Stimulated activated naive B cell treated with anti-CD40 and anti-IgM and Interleukin-4, amounts not matched to agents 10 μg/mL and 1 μg/mL and 100 μg/mL, for 72 hours (primary cell): Measurements from ENCODE around the gene GAB1.

Experiments
- ATAC-seq, 2 donors: fragments of 150-1000 bp; cut with Tn5 transposase; replicated peaks; 2 replicates each; pipeline ENCODE4 v1.10.0; 2021; ENCODE audit warnings: moderate library complexity in 1 of 2
- DNase-seq: peaks from one replicate; pipeline ENCODE4 v3.0.0; 2021
- H3K27ac Mint-ChIP-seq: one replicate; pipeline ENCODE4 v1.8.0; 2022; ENCODE audit warnings: mild to moderate bottlenecking, mixed read lengths
- H3K27me3 Mint-ChIP-seq, 2 donors: one replicate each; pipeline ENCODE4 v1.8.0; 2022; ENCODE audit warnings: mixed read lengths in 2 of 2
- H3K36me3 Mint-ChIP-seq, 2 donors: one replicate each; pipeline ENCODE4 v1.8.0; 2022; ENCODE audit warnings: mixed read lengths in 2 of 2, mild to moderate bottlenecking in 1 of 2
- H3K4me1 Mint-ChIP-seq, 2 donors: one replicate each; pipeline ENCODE4 v1.8.0; 2022; ENCODE audit warnings: mixed read lengths in 2 of 2, mild to moderate bottlenecking in 1 of 2
- H3K4me3 Mint-ChIP-seq, 2 donors: one replicate each; pipeline ENCODE4 v1.8.0; 2022; ENCODE audit warnings: mild to moderate bottlenecking in 2 of 2, mixed read lengths in 2 of 2, moderate library complexity in 1 of 2
- H3K9me3 Mint-ChIP-seq, 2 donors: one replicate each; pipeline ENCODE4 v1.8.0; 2022; ENCODE audit warnings: mixed read lengths in 2 of 2, mild to moderate bottlenecking in 1 of 2

GAB1 gene

DNA sequence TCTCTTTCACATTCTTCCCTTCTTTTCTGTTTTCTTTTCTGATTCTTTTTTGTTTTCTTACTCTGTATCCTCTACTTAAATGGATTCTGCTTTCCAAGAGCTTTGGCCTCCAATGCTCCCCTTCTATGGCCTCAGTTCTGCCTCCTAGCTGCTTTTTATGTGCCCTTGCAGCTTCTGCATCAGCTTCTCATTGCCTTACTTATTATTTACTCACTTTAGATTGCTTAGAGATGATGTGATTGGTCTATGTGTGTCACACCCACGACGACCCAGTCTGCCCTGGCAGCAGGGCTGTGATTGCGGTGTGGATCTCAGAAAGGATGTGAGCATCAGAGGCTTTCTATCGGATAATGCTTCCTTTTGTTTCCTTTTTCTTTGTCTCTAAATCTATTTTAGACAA, 105.0 kb downstream of the GAB1 start:
- Mint-ChIP-seq H3K4me1 (peaks cover 5 to 6% of the 10 kb centered on the region in 2 donors), H3K27ac (no peak overlapping the region), H3K36me3 (peaks cover 29 to 38% of the 10 kb centered on the region in 2 donors), H3K4me3 (no peak overlapping the region), H3K27me3 (no peaks in the 10 kb centered on the region), H3K9me3 (peaks cover 0 to 4% of the 10 kb centered on the region in 2 donors)
- ATAC-seq (no peak), DNase-seq (no peak)

DNA sequence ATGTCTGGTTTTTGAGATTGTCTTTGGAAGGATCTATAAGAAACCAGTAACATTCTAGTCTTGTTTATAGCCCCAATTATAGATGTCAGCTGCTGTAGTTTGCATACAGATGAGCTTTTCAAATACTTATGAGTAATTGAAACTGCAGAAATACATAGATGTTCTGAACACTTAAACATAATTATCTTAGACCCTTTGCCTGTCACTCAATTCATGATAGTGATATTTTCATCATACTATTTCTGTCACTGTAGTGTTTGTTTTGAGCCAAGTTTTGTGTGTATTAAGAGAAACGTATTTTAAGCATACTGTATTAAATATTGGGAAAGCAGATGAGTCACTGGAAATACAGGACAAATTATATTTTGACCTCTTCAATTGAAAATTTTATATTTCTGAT, 107.1 kb downstream of the GAB1 start:
- ATAC-seq: no peak
- no peak for DNase-seq
- no peaks in the 10 kb centered on the region for H3K27me3 Mint-ChIP-seq

DNA sequence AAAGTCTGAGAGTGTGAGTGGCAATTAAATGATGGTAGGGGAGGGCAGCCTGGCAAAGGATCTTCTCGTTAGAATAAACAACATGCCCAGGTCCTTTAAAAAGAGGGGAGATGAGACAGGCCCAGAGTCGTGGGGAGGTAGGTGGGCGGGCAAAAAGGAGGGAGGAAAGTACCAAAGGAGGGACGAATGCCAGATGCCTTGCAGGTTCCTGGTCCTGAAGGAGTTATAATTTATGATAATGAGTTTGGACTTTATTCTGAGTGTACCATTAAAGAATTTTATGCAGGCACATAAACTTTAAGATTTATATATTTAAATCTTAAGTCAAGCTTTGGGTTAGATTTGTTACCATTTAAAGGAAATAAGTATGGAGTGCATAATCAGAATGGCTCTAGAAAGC, 114.5 kb downstream of the GAB1 start:
- Mint-ChIP-seq H3K9me3 (no peaks in the 10 kb centered on the region), H3K36me3 (peaks cover 30 to 33% of the 10 kb centered on the region in 2 donors), H3K27ac (no peak overlapping the region), H3K4me3 (no peak overlapping the region), H3K27me3 (no peaks in the 10 kb centered on the region), H3K4me1 (no peaks in the 10 kb centered on the region)
- DNase-seq (no peak), ATAC-seq (no peak)

More for the DNA sequence above, 107.1 kb downstream of the GAB1 start:
- peaks cover 18 to 24% of the 10 kb centered on the region in 2 donors for H3K36me3 Mint-ChIP-seq
- H3K4me3 Mint-ChIP-seq: no peak overlapping the region
- peaks cover 4 to 6% of the 10 kb centered on the region in 2 donors for H3K4me1 Mint-ChIP-seq
- no peak overlapping the region for H3K27ac Mint-ChIP-seq
- H3K9me3 Mint-ChIP-seq: peaks cover 0 to 4% of the 10 kb centered on the region in 2 donors

DNA sequence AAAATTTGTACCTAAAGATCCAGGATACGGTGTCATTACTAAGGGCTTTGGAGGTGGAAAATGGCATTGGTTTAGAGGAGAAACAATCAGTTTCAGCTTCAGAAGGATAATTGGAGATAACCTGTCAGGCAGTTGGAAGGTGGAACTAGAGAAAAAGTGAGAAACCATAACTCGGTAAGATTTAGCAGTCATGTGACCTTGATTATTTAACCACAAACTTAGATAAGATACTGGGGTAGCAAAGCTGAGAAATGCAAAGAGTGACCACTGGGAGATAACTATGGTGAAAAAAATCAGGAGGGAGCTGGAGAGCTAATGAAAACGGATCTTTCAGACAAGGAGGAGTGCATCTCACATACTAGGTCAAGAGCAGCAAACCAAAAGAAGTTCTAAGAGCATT, 118.5 kb downstream of the GAB1 start:
- Mint-ChIP-seq H3K27ac (peak overlapping the region; percentile 25), H3K27me3 (no peaks in the 10 kb centered on the region), H3K4me1 (no peaks in the 10 kb centered on the region), H3K4me3 (no peak overlapping the region), H3K36me3 (peaks cover 28 to 34% of the 10 kb centered on the region in 2 donors), H3K9me3 (no peaks in the 10 kb centered on the region)
- ATAC-seq (no peak), DNase-seq (no peak)

DNA sequence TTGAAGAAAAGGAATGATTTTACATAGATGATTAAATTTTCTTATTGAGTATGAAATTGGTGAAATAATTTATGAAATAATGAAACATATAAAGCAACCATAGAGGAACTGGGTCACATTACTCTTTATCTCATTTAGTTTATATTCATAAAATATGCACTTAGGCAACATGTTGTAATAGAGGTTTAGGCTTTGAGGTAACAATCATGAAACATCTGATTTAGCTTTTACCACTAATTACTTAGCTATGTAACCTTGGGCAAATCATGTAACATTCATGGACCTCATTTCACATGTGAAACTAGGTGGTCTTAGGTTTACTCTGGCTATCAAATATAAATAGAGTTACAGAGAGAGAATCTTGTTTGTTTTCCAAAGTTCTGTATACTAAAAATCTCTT, 122.3 kb downstream of the GAB1 start:
- Mint-ChIP-seq H3K27ac (no peak overlapping the region), H3K36me3 (peaks cover 19 to 30% of the 10 kb centered on the region in 2 donors), H3K27me3 (no peaks in the 10 kb centered on the region), H3K4me3 (no peak overlapping the region), H3K9me3 (no peaks in the 10 kb centered on the region), H3K4me1 (no peaks in the 10 kb centered on the region)
- DNase-seq (no peak), ATAC-seq (no peak)

DNA sequence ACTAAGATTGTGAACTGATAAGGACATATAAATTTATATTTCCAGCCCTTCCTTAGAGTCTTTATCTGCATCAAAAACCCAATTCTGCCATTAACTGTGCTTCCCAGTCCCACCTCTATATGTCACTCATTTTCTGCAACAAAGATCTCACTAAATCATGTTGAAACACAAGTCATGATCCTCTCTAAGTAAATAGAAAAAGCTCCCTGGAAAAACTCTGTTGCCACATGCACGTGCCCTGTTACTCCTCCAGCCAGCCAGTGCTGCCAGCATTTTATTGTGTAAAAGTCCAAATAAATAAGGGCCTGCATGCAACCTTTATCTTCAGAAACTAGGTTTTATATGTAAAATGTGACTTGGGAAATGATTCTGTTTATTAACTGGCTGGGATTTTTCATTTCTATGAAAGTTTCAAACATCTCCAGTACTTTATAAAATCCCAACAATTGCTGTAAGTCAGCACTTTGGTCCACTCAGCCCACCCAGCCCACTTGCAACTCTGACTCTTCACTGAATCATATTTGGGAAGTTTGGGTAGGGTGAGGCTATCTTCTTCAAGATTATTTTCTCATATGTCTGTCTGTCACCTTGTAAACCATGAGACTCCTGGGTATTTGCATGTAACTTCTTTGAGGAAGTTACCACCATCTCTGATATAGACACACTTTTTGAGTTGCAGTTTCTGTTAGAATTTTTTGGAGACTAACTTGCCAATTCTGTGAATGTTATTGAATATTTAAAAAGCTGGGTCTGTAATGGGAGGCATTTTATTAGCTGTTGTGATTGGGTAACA, 136.9 kb downstream of the GAB1 start:
- no peaks in the 10 kb centered on the region for H3K9me3 Mint-ChIP-seq
- peaks cover 12 to 22% of the 10 kb centered on the region in 2 donors for H3K4me1 Mint-ChIP-seq
- H3K27ac Mint-ChIP-seq: peak overlapping the region; percentile 7
- no peaks in the 10 kb centered on the region for H3K27me3 Mint-ChIP-seq
- DNase-seq: no peak
- H3K4me3 Mint-ChIP-seq: no peak overlapping the region
- ATAC-seq: peak; percentile 43 to 49
- H3K36me3 Mint-ChIP-seq: peaks cover 8 to 18% of the 10 kb centered on the region in 2 donors

DNA sequence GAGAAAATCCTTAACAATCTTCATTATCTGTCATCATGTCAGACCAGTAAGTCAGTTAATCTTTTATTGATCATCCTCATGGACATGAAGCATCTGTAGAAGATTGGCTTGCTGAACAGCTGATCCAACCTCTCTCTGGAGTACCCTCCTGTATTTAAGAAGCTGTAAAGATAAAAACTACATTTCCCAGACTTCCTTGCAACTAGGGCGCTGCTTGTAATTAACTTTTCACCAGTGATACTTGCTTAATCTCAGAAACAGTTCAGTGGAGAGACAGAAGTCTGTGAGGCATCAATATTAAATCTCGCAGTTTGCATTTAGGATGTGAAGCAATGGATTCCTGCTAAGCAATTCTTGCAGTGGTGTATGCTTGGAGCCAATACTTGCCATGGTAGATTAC, 140.8 kb downstream of the GAB1 start:
- no peaks in the 10 kb centered on the region for H3K27me3 Mint-ChIP-seq
- no peak overlapping the region for H3K27ac Mint-ChIP-seq
- no peaks in the 10 kb centered on the region for H3K9me3 Mint-ChIP-seq
- peaks cover 11 to 22% of the 10 kb centered on the region in 2 donors for H3K4me1 Mint-ChIP-seq
- ATAC-seq: no peak
- DNase-seq: no peak
- peaks cover 3 to 11% of the 10 kb centered on the region in 2 donors for H3K36me3 Mint-ChIP-seq
- H3K4me3 Mint-ChIP-seq: no peak overlapping the region

DNA sequence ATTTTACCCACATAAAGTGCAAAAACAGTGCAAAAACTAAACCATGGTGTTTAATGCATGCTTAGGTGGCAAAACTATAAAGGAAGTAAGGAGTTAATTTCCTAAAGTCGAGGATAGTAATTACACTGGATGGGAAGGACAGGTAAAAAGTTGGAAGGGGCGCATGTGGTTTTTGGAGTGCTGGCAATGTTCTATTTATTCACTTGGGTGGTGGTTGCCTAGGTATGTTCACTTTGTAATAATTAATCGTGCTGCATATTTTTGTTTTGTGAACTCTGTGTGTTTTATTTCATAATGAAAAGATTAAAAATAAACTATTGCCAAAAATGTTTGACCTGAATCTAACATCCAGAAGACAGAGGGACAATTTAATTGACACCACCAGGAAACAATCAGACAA, 144.7 kb downstream of the GAB1 start:
- DNase-seq: no peak
- Mint-ChIP-seq H3K36me3 (no peaks in the 10 kb centered on the region), H3K27me3 (peaks cover 0 to 5% of the 10 kb centered on the region in 2 donors), H3K9me3 (no peaks in the 10 kb centered on the region), H3K4me1 (peaks cover 0 to under 1% of the 10 kb centered on the region in 2 donors), H3K4me3 (no peak overlapping the region), H3K27ac (peak overlapping the region; percentile 84)
- ATAC-seq: no peak

DNA sequence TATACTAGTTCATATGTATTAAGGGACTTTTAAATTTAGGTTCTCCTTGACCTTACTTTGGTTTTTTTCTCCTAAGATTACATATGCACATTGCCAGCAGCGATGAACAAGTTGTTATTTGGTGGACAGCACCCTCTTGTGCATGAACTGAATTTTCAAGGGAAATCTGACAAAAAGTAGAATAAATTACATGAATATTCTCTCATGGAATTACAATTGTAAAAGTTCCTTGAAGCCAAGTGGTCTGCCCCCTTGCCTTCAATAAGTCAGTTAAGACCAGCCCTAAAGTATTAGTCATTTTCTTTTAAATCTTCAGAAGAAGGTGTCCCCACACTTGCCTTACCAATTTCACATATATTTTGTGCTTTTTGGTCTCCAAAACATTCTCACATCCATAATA, 146.2 kb downstream of the GAB1 start:
- DNase-seq: no peak

DNA sequence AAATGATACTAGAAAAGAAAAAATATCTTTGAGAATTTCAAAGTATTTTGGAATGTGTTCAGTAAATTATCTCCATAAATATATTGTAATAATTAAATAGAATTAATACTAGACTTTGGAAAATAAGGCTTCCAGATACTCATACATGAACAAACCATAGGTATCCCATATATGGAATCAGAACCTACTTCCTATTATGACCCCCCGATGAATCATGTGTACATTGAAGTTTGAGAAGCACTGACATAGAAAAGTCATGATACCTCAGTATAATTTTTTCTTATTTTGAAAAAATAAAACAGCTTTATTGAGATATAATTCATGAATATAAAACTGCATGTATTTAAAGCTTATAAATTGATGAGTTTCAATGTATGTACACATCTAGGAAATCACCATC, 149.6 kb downstream of the GAB1 start:
- H3K4me1 Mint-ChIP-seq: no peaks in the 10 kb centered on the region
- no peak for ATAC-seq
- no peak overlapping the region for H3K4me3 Mint-ChIP-seq
- peaks cover under 1 to 5% of the 10 kb centered on the region in 2 donors for H3K27me3 Mint-ChIP-seq
- no peak for DNase-seq
- H3K27ac Mint-ChIP-seq: no peak overlapping the region
- no peaks in the 10 kb centered on the region for H3K36me3 Mint-ChIP-seq
- no peaks in the 10 kb centered on the region for H3K9me3 Mint-ChIP-seq

More for the DNA sequence above, 146.2 kb downstream of the GAB1 start:
- Mint-ChIP-seq H3K27ac (no peak overlapping the region), H3K4me3 (no peak overlapping the region), H3K36me3 (no peaks in the 10 kb centered on the region), H3K4me1 (no peaks in the 10 kb centered on the region), H3K9me3 (no peaks in the 10 kb centered on the region), H3K27me3 (peaks cover 0 to 5% of the 10 kb centered on the region in 2 donors)
- peak; percentile 67 to 72 for ATAC-seq

DNA sequence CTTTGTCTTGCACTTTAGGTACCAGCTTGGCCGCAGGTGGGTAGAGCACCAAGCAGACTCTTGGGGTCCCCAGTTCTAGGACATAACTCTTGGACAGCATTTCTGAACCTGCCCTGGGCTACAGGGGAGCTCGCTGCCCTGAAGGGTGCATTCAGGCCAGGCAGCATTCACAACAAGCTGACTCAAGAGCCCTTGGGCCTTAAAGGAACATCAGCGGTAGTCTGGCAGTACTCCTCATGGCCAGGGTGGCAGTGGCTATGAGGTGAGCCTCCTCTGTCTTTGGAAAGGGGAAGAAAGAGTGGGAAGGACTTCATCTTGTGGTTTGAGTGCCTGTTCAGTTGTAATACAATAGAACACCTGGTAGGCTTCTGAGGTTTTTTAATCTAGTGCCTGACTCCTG, 152.0 kb downstream of the GAB1 start:
- no peak for DNase-seq
- no peak for ATAC-seq
- H3K27ac Mint-ChIP-seq: no peak overlapping the region
- peaks cover 4 to 5% of the 10 kb centered on the region in 2 donors for H3K27me3 Mint-ChIP-seq
- H3K4me1 Mint-ChIP-seq: no peaks in the 10 kb centered on the region
- no peak overlapping the region for H3K4me3 Mint-ChIP-seq
- H3K9me3 Mint-ChIP-seq: peaks cover 0 to 4% of the 10 kb centered on the region in 2 donors
- H3K36me3 Mint-ChIP-seq: no peaks in the 10 kb centered on the region

DNA sequence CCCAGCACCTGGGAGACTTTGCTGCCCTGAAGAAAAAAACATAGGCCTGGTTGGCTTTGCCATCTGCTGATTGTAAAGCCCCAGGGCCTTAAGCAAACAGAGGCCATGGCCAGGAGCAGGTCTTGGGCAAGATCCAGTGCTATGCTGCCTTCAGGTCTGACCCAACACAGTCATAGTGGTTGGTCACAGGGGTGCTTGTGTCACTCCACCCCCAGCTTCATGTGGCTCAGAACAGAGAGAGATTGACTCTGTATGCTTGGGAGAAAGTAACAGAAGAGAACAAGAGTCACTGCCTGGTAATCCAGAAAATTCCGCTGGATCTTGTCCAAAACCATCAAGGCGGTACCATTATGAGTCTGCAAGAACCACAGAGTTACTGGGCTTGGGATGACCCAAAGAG, 152.4 kb downstream of the GAB1 start:
- Mint-ChIP-seq H3K36me3 (no peaks in the 10 kb centered on the region), H3K4me3 (no peak overlapping the region), H3K9me3 (peaks cover 0 to 4% of the 10 kb centered on the region in 2 donors), H3K4me1 (no peaks in the 10 kb centered on the region), H3K27me3 (peaks cover 4 to 5% of the 10 kb centered on the region in 2 donors), H3K27ac (no peak overlapping the region)
- ATAC-seq: no peak
- DNase-seq: no peak

DNA sequence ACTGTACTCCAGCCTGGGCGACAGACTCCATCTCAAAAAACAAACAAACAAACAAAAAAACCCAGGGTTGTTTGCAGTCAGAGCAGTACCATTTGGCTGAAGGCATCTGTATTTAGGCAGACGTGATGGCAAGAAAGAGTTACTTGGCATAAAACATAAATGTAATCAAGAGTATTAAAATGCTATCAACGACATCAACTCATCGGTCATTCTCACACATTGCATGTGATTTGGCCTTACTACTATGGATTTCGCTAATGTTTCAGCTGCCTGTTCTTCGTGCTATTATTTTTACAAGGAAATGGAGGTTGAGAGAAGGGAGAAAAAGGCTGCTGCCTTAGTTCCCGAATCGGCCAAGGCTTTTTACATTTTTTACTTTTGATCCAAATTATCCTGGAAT, 161.3 kb downstream of the GAB1 start:
- H3K27ac Mint-ChIP-seq: no peak overlapping the region
- no peaks in the 10 kb centered on the region for H3K4me1 Mint-ChIP-seq
- H3K4me3 Mint-ChIP-seq: no peak overlapping the region
- H3K27me3 Mint-ChIP-seq: no peaks in the 10 kb centered on the region
- H3K9me3 Mint-ChIP-seq: peaks cover 0 to 3% of the 10 kb centered on the region in 2 donors
- ATAC-seq (no peak), DNase-seq (no peak)
- peaks cover 0 to 4% of the 10 kb centered on the region in 2 donors for H3K36me3 Mint-ChIP-seq

DNA sequence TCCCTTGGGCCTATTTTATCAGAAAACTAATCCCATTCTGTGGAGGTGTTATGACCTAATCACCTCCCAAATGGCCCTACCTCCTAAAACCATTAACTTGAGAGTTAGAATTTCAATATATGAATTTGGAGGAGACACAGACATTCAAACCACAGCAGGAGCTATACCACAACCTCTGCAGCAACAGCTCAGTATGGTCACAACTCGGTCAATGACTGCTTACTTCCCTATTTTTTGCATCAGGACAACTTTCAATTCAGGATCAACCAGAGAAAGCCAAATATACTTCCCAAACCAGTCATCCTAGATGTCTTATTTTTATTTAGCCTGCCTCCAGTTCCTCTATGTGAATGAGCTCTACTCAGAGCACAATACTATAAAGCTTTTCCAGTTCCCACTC, 165.6 kb downstream of the GAB1 start:
- peaks cover 0 to 4% of the 10 kb centered on the region in 2 donors for H3K36me3 Mint-ChIP-seq
- no peak overlapping the region for H3K4me3 Mint-ChIP-seq
- DNase-seq (no peak), ATAC-seq (no peak)
- no peak overlapping the region for H3K27ac Mint-ChIP-seq
- no peaks in the 10 kb centered on the region for H3K27me3 Mint-ChIP-seq
- H3K9me3 Mint-ChIP-seq: peaks cover 0 to 3% of the 10 kb centered on the region in 2 donors
- H3K4me1 Mint-ChIP-seq: no peaks in the 10 kb centered on the region

DNA sequence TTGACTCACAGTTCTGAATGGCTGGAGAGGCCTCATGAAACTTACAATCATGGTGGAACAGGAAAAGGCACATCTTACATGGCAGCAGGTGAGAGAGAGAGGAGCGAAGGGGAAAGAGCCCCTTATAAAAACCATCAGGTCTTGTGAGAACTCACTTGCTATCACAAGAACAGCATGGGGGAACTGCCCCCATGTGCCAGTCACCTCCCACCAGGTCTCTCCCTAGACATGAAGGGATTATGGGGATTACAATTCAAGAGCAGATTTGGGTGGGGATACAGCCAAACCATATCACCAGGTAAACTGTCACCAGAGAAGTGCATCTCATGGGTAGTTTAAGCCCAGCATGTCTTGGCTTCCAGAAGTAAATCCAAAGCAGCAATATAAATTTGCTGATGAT, 169.4 kb downstream of the GAB1 start:
- H3K4me1 Mint-ChIP-seq: no peaks in the 10 kb centered on the region
- H3K9me3 Mint-ChIP-seq: peaks cover 0 to 2% of the 10 kb centered on the region in 2 donors
- peaks cover 0 to 5% of the 10 kb centered on the region in 2 donors for H3K27me3 Mint-ChIP-seq
- H3K36me3 Mint-ChIP-seq: peaks cover 0 to 2% of the 10 kb centered on the region in 2 donors
- no peak overlapping the region for H3K27ac Mint-ChIP-seq
- no peak overlapping the region for H3K4me3 Mint-ChIP-seq
- ATAC-seq (no peak), DNase-seq (no peak)
